ENCODE measurements around the gene FZD7.

FZD7 gene

DNA sequence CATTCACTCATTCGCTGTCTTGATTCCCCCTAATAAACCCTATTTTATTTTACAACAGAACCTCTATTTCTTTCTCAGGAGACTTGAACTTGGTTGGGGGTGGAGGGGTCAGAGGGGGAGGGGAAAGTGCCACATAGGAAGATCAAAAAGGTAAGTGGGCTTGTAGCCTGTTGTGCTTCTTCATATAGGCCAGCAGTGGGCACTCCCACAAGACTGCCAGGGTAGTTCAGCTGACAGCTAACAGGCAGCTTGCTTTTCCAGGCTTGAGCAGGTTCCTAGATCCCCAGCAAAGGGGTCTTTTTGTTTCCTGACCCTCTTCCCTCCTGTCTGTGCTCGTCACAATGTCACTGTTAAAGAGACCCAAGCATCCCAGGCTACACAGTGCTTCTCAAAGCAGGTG, 38.6 kb downstream of the FZD7 start:
- DNase-seq, result no peak

DNA sequence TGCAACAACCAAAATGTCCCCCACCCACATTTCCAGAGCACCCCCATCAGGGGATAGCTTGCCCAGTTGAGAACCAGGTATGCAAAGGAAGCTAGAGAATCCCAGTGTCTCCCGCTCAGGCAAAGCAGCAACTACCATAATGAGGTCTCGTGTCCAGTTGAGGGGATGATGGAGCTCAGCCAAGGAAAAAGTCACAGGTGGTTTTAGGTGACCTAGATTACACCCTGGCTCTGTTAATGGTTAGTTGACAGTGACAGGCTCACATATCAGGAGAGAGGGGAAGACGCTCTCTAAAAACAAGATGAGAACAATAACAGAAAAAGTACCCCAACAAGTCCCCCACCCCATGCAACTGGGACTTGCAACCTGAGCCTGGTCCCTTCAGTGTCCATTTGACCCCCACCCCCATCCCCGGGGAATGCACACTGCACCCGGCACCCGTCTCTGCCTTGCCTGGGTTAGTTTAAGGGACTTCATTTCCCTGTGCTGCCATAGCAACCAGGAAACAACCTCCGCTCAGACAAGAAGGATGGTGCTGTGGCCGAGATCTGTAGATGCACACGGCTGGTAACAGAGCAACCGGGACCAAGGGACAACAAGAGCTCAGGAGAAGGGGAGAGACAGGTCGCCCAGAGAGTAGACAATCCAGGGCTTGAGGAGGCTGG, 39.2 kb downstream of the FZD7 start, which contains the start of gene KIAA2012:
Gene KIAA2012 (plus strand): TSS at position 519 of the 665 bp plus-strand sequence. CDS start 373 bp downstream, outside the sequence.
- DNase-seq, result no peak

DNA sequence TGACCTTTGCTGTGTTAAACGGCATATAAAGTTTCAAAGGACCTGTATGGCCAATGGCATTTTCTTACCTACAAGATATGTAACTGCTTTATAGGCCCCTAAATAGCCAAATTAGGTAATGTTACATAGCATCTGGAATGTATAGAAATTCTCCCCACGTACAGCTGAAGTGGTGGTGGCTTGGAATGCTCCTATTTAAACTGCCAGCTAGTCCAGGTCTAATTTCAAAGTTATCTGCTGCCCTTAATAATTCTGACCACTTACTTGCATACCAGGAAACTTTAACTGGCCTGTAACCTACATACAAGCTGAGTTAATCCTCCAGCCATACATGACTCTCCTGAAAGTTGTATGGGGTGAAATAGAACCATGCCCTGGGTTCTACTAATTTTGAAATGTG, 40.7 kb downstream of the FZD7 start:
- DNase-seq, result no peak

DNA sequence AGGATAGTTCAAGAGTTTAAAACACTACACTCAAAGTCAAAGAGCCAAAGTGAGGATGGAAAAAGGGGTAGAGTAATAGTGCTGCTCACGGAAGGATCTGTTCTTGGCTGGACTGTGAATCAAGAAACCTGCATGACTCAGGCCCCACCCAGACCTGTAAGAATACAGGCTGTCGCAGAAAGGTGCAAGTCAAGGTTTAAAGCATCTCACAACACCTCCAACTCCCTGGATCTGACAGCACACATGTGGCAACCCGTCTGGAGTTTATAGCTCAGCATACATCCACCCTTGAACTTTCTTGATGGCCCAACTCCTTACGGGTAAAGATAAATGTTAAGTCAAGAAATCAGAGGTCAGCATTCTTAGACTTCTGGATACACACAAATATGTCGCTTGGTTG, 45.7 kb downstream of the FZD7 start:
- DNase-seq, result no peak

DNA sequence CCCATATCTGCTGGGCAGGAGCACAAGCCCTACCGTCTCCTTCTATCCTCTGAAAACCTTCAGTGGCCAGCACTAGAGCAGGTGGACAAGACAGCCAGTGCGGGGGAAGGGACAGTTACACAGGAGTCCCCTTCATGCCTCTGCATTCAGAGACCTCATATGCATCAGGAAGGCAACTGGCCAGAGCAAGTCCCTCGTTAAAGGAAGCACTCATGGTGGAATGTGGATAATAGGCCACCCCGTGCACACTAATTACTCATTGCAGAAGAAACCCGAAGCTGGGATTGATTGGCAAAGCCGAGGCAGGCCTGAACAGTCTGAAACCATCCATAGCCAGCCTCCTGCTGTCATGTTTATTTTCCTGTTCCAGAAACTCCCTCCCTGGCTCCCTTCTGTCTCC, 50.6 kb downstream of the FZD7 start:
- no peak for DNase-seq

All from NCI-H2029 treated with DMSO at 0.1 percent for 48 hours (cell line).